ENCODE measurements around the gene ROCK2. TPM values are rescaled to one million over a fixed set of nuclear protein-coding genes. Genes with fewer than 3 reads are reported as not detected.

The ROCK2 gene
- total RNA-seq, 3 donors from 2014 or later: 67.7 to 77.8 (median 71.0) TPM

GRCh38 chr2:11200651-11201050 is 143.8 kb downstream of the ROCK2 start:
- ATAC-seq: no peak
- Histone ChIP-seq H3K4me3 (no peak overlapping the region), H3K36me3 (ENCODE audit: low read depth) (peaks cover 10% of the 10 kb centered on the region), H3K4me1 (ENCODE audit: low read depth) (no peaks in the 10 kb centered on the region), H3K9me3 (no peaks in the 10 kb centered on the region)
- DNase-seq: no peak
- intact Hi-C loops (cut with DNase I, micrococcal nuclease): no loop called here
- TF ChIP-seq CTCF (IDR thresholded peaks at IDR 0.05): no peak

- no peak for TF ChIP-seq CTCF (IDR thresholded peaks at IDR 0.05)
- peaks cover 18% of the 10 kb centered on the region for H3K36me3 ChIP-seq (ENCODE audit: low read depth)
- ATAC-seq: no peak
These were observed 148.2 kb downstream of the ROCK2 start for GRCh38 chr2:11196246-11196645.

GRCh38 chr2:11187731-11188130 is 156.7 kb downstream of the ROCK2 start:
- Histone ChIP-seq H3K4me3 (no peak overlapping the region), H3K4me1 (ENCODE audit: low read depth) (no peaks in the 10 kb centered on the region), H3K9me3 (no peaks in the 10 kb centered on the region), H3K36me3 (ENCODE audit: low read depth) (peaks cover 8% of the 10 kb centered on the region)
- ATAC-seq: no peak
- no peak for DNase-seq
- no peak for TF ChIP-seq CTCF (IDR thresholded peaks at IDR 0.05)
- intact Hi-C loops (cut with DNase I, micrococcal nuclease): no loop called here

More at GRCh38 chr2:11196246-11196645, 148.2 kb downstream of the ROCK2 start:
- Histone ChIP-seq H3K4me3 (no peak overlapping the region), H3K4me1 (ENCODE audit: low read depth) (no peaks in the 10 kb centered on the region), H3K9me3 (no peaks in the 10 kb centered on the region)
- intact Hi-C loops (cut with DNase I, micrococcal nuclease): no loop called here
- DNase-seq: no peak

- peaks cover 3% of the 10 kb centered on the region for H3K36me3 ChIP-seq (ENCODE audit: low read depth)
- no peaks in the 10 kb centered on the region for H3K9me3 ChIP-seq
- DNase-seq (no peak), ATAC-seq (no peak)
- intact Hi-C loops (cut with DNase I, micrococcal nuclease): no loop called here
- H3K4me1 ChIP-seq (ENCODE audit: low read depth): no peaks in the 10 kb centered on the region
- TF ChIP-seq CTCF (IDR thresholded peaks at IDR 0.05): no peak
- H3K4me3 ChIP-seq: no peak overlapping the region
These were observed 157.3 kb downstream of the ROCK2 start for GRCh38 chr2:11187083-11187619.

GRCh38 chr2:11186145-11186544 is 158.3 kb downstream of the ROCK2 start:
- no peak for DNase-seq
- ATAC-seq: no peak
- intact Hi-C loops (cut with DNase I, micrococcal nuclease): no loop called here
- TF ChIP-seq CTCF (IDR thresholded peaks at IDR 0.05): no peak
- Histone ChIP-seq H3K4me3 (no peak overlapping the region), H3K36me3 (ENCODE audit: low read depth) (no peaks in the 10 kb centered on the region), H3K9me3 (no peaks in the 10 kb centered on the region), H3K4me1 (ENCODE audit: low read depth) (no peaks in the 10 kb centered on the region)

- Histone ChIP-seq H3K4me3 (no peak overlapping the region), H3K4me1 (ENCODE audit: low read depth) (no peaks in the 10 kb centered on the region), H3K36me3 (ENCODE audit: low read depth) (no peaks in the 10 kb centered on the region), H3K9me3 (no peaks in the 10 kb centered on the region)
- TF ChIP-seq CTCF (IDR thresholded peaks at IDR 0.05): no peak
- intact Hi-C loops (cut with DNase I, micrococcal nuclease): no loop called here
- no peak for ATAC-seq
- DNase-seq: no peak
These were observed 161.5 kb downstream of the ROCK2 start for GRCh38 chr2:11182951-11183350.
